Hypothalamus (tissue), 51 donors: ENCODE data around the gene C17orf114.
A peak's percentile ranks its signal among the peaks of the same experiment; 100 is the strongest.
"Not testable (repeated sequence)": the region's sequence is repeated elsewhere in the genome, so short reads cannot be mapped to it uniquely, and the experiment has no call there.

ENCODE experiments used
- DNase-seq, 51 donors: peaks; one replicate each; lab custom pipeline; 2025; lab: John Stamatoyannopoulos, UW

Gene C17orf114

GRCh38 chr17:4802228-4802627 lies at the start of gene C17orf114:
Gene C17orf114, minus strand, starts transcription at chr17:4802328.
- DNase-seq, result no peak

- DNase-seq, result no peak
Observed at GRCh38 chr17:4851084-4851483, 49.0 kb upstream of the C17orf114 start.

- DNase-seq, result no peak
Observed at GRCh38 chr17:4850246-4850645, 48.1 kb upstream of the C17orf114 start.

- DNase-seq, result no peak
Observed at GRCh38 chr17:4849011-4849536, 46.9 kb upstream of the C17orf114 start.

- DNase-seq, result no peak
Observed at GRCh38 chr17:4846635-4847390, 44.7 kb upstream of the C17orf114 start.

- peak in 2 of 51 donors; percentile 15 to 36 for DNase-seq
Observed at GRCh38 chr17:4845118-4845517, 43.0 kb upstream of the C17orf114 start.

GRCh38 chr17:4843321-4844000 lies 41.3 kb upstream of the C17orf114 start:
- DNase-seq, result no peak

GRCh38 chr17:4842376-4842775 lies 40.2 kb upstream of the C17orf114 start:
- DNase-seq, result no peak

GRCh38 chr17:4840893-4841242 lies 38.7 kb upstream of the C17orf114 start:
- DNase-seq, result no peak

- DNase-seq, result no peak
Observed at GRCh38 chr17:4839965-4840892, 38.1 kb upstream of the C17orf114 start.

- DNase-seq, result no peak
Observed at GRCh38 chr17:4839221-4839620, 37.1 kb upstream of the C17orf114 start.

- DNase-seq, result no peak
Observed at GRCh38 chr17:4838309-4838785, 36.2 kb upstream of the C17orf114 start.

GRCh38 chr17:4837471-4838308 lies 35.6 kb upstream of the C17orf114 start:
- DNase-seq, result peak in 21 of 51 donors; percentile 10 to 68 (median 38)

- DNase-seq, result no peak
Observed at GRCh38 chr17:4836221-4836620, 34.1 kb upstream of the C17orf114 start.

GRCh38 chr17:4834681-4835020 lies 32.5 kb upstream of the C17orf114 start:
- no peak for DNase-seq

GRCh38 chr17:4833941-4834680 lies 32.0 kb upstream of the C17orf114 start:
- peak in 10 of 51 donors; percentile 6 to 76 (median 22) for DNase-seq

- peak in 50 of 51 donors; percentile 40 to 91 (median 78) for DNase-seq
Observed at GRCh38 chr17:4833178-4833940, 31.2 kb upstream of the C17orf114 start, which contains the start of gene MINK1. Gene MINK1, plus strand, starts transcription at chr17:4833340. Its CDS starts 244 bp downstream, at chr17:4833584.

- not testable (repeated sequence) for DNase-seq
Observed at GRCh38 chr17:4832829-4833177, 30.7 kb upstream of the C17orf114 start.
